Measurements from ENCODE around the gene EPHA6.

Gene EPHA6

DNA sequence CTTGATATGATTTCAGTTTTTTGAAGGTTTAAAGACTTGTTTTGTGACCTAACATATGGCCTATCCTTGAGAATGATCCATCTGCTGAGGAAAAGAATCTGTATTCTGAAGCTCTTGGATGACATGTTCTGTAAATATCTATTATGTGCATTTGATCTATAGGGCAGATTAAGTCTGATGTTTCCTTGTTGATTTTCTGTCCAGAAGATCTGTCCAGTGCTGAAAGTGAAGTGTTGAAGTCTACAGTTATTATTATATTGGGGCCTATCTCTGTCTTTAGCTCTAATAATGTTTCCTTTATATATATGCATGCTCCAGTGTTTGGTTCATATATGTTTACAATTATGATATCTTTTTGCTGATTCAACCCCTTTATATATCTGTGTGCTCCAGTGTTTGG lies 362.8 kb downstream of the EPHA6 start:
- no peaks in the 10 kb centered on the region for H3K4me1 ChIP-seq (ENCODE audit: control insufficient read depth, insufficient read depth, low read depth, low read length)
- DNase-seq: no peak
- H3K4me2 ChIP-seq (ENCODE audit: low read length, poor library complexity, severe bottlenecking): no peak overlapping the region
- H2BK120ac ChIP-seq (ENCODE audit: low read depth, low read length): no peak overlapping the region
- H3K4ac ChIP-seq (ENCODE audit: low read depth in 1 of 2, low read length in 2 of 2): no peak overlapping the region
- H3K18ac ChIP-seq (ENCODE audit: low read depth in 1 of 2, low read length in 2 of 2): no peak overlapping the region
- no peak overlapping the region for H2BK12ac ChIP-seq (ENCODE audit: low read length in 2 of 2)
- H3K79me1 ChIP-seq (replicated peaks; ENCODE audit: low read length, poor library complexity, severe bottlenecking): no peaks in the 10 kb centered on the region
- no peak overlapping the region for H2AK5ac ChIP-seq (ENCODE audit: low read length, severe bottlenecking)
- H4K8ac ChIP-seq (ENCODE audit: low read length): no peak overlapping the region
- no peak overlapping the region for H2BK15ac ChIP-seq (ENCODE audit: low read depth, poor library complexity, severe bottlenecking)
- H3K9ac ChIP-seq (ENCODE audit: low read length): no peak overlapping the region
- H4K91ac ChIP-seq (ENCODE audit: low read length): no peak overlapping the region
- H3K27me3 ChIP-seq (ENCODE audit: control insufficient read depth in 1 of 2, insufficient read depth in 1 of 2, low read length in 2 of 2): no peaks in the 10 kb centered on the region
- peaks cover 31% of the 10 kb centered on the region for H3K9me3 ChIP-seq (ENCODE audit: control insufficient read depth, low read length)
- no peak overlapping the region for H2AFZ ChIP-seq (ENCODE audit: low read depth, low read length)
- H3K14ac ChIP-seq (ENCODE audit: low read length in 2 of 2): no peak overlapping the region
- no peaks in the 10 kb centered on the region for H3K36me3 ChIP-seq (ENCODE audit: control insufficient read depth in 1 of 2, insufficient read depth in 2 of 2, low read depth in 1 of 2, low read length in 2 of 2)
- no peak overlapping the region for H3K4me3 ChIP-seq (ENCODE audit: insufficient read depth in 1 of 2, low read depth in 1 of 2, low read length in 2 of 2)
- H3K23ac ChIP-seq (ENCODE audit: low read length in 2 of 2): no peak overlapping the region
- no peak overlapping the region for H2BK5ac ChIP-seq (ENCODE audit: low read depth, low read length, poor library complexity, severe bottlenecking)
- H3K27ac ChIP-seq (ENCODE audit: low read length, poor library complexity, severe bottlenecking): no peak overlapping the region

GRCh38 chr3:97181704-97182103 lies 367.3 kb downstream of the EPHA6 start:
- Histone ChIP-seq H3K4me1 (ENCODE audit: control insufficient read depth, insufficient read depth, low read depth, low read length) (no peaks in the 10 kb centered on the region), H4K91ac (ENCODE audit: low read length) (no peak overlapping the region), H2BK120ac (ENCODE audit: low read depth, low read length) (no peak overlapping the region), H3K79me1 (replicated peaks; ENCODE audit: low read length, poor library complexity, severe bottlenecking) (no peaks in the 10 kb centered on the region), H3K4me3 (ENCODE audit: insufficient read depth in 1 of 2, low read depth in 1 of 2, low read length in 2 of 2) (no peak overlapping the region), H3K14ac (ENCODE audit: low read length in 2 of 2) (no peak overlapping the region), H3K27ac (ENCODE audit: low read length, poor library complexity, severe bottlenecking) (no peak overlapping the region), H2AK5ac (ENCODE audit: low read length, severe bottlenecking) (no peak overlapping the region), H2BK12ac (ENCODE audit: low read length in 2 of 2) (no peak overlapping the region), H3K9me3 (ENCODE audit: control insufficient read depth, low read length) (peaks cover 28% of the 10 kb centered on the region), H3K9ac (ENCODE audit: low read length) (no peak overlapping the region), H3K27me3 (ENCODE audit: control insufficient read depth in 1 of 2, insufficient read depth in 1 of 2, low read length in 2 of 2) (no peaks in the 10 kb centered on the region), H3K4ac (ENCODE audit: low read depth in 1 of 2, low read length in 2 of 2) (no peak overlapping the region), H3K18ac (ENCODE audit: low read depth in 1 of 2, low read length in 2 of 2) (no peak overlapping the region), H3K36me3 (ENCODE audit: control insufficient read depth in 1 of 2, insufficient read depth in 2 of 2, low read depth in 1 of 2, low read length in 2 of 2) (no peaks in the 10 kb centered on the region), H4K8ac (ENCODE audit: low read length) (no peak overlapping the region), H2BK5ac (ENCODE audit: low read depth, low read length, poor library complexity, severe bottlenecking) (no peak overlapping the region), H2AFZ (ENCODE audit: low read depth, low read length) (no peak overlapping the region), H3K4me2 (ENCODE audit: low read length, poor library complexity, severe bottlenecking) (no peak overlapping the region), H3K23ac (ENCODE audit: low read length in 2 of 2) (no peak overlapping the region), H2BK15ac (ENCODE audit: low read depth, poor library complexity, severe bottlenecking) (no peak overlapping the region)
- no peak for DNase-seq
- 73% methylated on average over 2 of the region's 3 CpGs for WGBS

- DNase-seq: no peak
- Histone ChIP-seq H3K4ac (ENCODE audit: low read depth in 1 of 2, low read length in 2 of 2) (no peak overlapping the region), H3K23ac (ENCODE audit: low read length in 2 of 2) (no peak overlapping the region), H2BK5ac (ENCODE audit: low read depth, low read length, poor library complexity, severe bottlenecking) (no peak overlapping the region), H3K4me3 (ENCODE audit: insufficient read depth in 1 of 2, low read depth in 1 of 2, low read length in 2 of 2) (no peak overlapping the region), H3K9me3 (ENCODE audit: control insufficient read depth, low read length) (no peaks in the 10 kb centered on the region), H3K27me3 (ENCODE audit: control insufficient read depth in 1 of 2, insufficient read depth in 1 of 2, low read length in 2 of 2) (no peaks in the 10 kb centered on the region), H3K14ac (ENCODE audit: low read length in 2 of 2) (no peak overlapping the region), H2BK12ac (ENCODE audit: low read length in 2 of 2) (no peak overlapping the region), H3K9ac (ENCODE audit: low read length) (no peak overlapping the region), H3K4me2 (ENCODE audit: low read length, poor library complexity, severe bottlenecking) (no peak overlapping the region), H3K27ac (ENCODE audit: low read length, poor library complexity, severe bottlenecking) (no peak overlapping the region), H4K91ac (ENCODE audit: low read length) (no peak overlapping the region), H2AFZ (ENCODE audit: low read depth, low read length) (no peak overlapping the region), H3K36me3 (ENCODE audit: control insufficient read depth in 1 of 2, insufficient read depth in 2 of 2, low read depth in 1 of 2, low read length in 2 of 2) (no peaks in the 10 kb centered on the region), H4K8ac (ENCODE audit: low read length) (no peak overlapping the region), H2BK15ac (ENCODE audit: low read depth, poor library complexity, severe bottlenecking) (no peak overlapping the region), H2AK5ac (ENCODE audit: low read length, severe bottlenecking) (no peak overlapping the region), H3K4me1 (ENCODE audit: control insufficient read depth, insufficient read depth, low read depth, low read length) (no peaks in the 10 kb centered on the region), H3K18ac (ENCODE audit: low read depth in 1 of 2, low read length in 2 of 2) (no peak overlapping the region), H3K79me1 (replicated peaks; ENCODE audit: low read length, poor library complexity, severe bottlenecking) (no peaks in the 10 kb centered on the region), H2BK120ac (ENCODE audit: low read depth, low read length) (no peak overlapping the region)
These were observed 373.4 kb downstream of the EPHA6 start for GRCh38 chr3:97187771-97188170.

DNA sequence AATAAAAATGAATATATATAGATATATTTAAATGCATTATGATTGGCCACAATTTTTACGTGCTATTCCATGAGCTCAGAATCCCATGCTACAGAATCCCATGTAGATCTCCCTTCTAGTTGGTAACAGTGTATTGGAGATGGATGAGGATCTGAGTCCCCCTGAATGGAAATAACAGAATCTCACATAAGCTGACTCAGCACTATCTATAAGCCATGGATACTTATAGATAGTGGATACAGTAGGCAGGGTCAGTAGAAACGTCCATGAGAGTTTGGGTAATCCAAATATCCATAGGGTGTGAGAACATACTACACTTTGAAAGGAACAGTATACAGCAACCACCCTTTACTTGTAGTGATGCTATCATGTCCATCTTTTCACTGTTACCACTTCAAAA lies 375.4 kb downstream of the EPHA6 start:
- H2AFZ ChIP-seq (ENCODE audit: low read depth, low read length): no peak overlapping the region
- no peaks in the 10 kb centered on the region for H3K4me1 ChIP-seq (ENCODE audit: control insufficient read depth, insufficient read depth, low read depth, low read length)
- no peaks in the 10 kb centered on the region for H3K9me3 ChIP-seq (ENCODE audit: control insufficient read depth, low read length)
- H2BK12ac ChIP-seq (ENCODE audit: low read length in 2 of 2): no peak overlapping the region
- no peak overlapping the region for H4K91ac ChIP-seq (ENCODE audit: low read length)
- H3K4me2 ChIP-seq (ENCODE audit: low read length, poor library complexity, severe bottlenecking): no peak overlapping the region
- no peak overlapping the region for H3K27ac ChIP-seq (ENCODE audit: low read length, poor library complexity, severe bottlenecking)
- no peak overlapping the region for H3K14ac ChIP-seq (ENCODE audit: low read length in 2 of 2)
- H2BK5ac ChIP-seq (ENCODE audit: low read depth, low read length, poor library complexity, severe bottlenecking): no peak overlapping the region
- no peaks in the 10 kb centered on the region for H3K79me1 ChIP-seq (replicated peaks; ENCODE audit: low read length, poor library complexity, severe bottlenecking)
- no peak for DNase-seq
- H2BK15ac ChIP-seq (ENCODE audit: low read depth, poor library complexity, severe bottlenecking): no peak overlapping the region
- no peak overlapping the region for H3K4me3 ChIP-seq (ENCODE audit: insufficient read depth in 1 of 2, low read depth in 1 of 2, low read length in 2 of 2)
- H3K23ac ChIP-seq (ENCODE audit: low read length in 2 of 2): no peak overlapping the region
- no peak overlapping the region for H2BK120ac ChIP-seq (ENCODE audit: low read depth, low read length)
- H4K8ac ChIP-seq (ENCODE audit: low read length): no peak overlapping the region
- no peak overlapping the region for H3K9ac ChIP-seq (ENCODE audit: low read length)
- no peaks in the 10 kb centered on the region for H3K36me3 ChIP-seq (ENCODE audit: control insufficient read depth in 1 of 2, insufficient read depth in 2 of 2, low read depth in 1 of 2, low read length in 2 of 2)
- 60% methylated on average over 2 of the region's 2 CpGs for whole genome bisulfite sequencing
- no peaks in the 10 kb centered on the region for H3K27me3 ChIP-seq (ENCODE audit: control insufficient read depth in 1 of 2, insufficient read depth in 1 of 2, low read length in 2 of 2)
- no peak overlapping the region for H3K4ac ChIP-seq (ENCODE audit: low read depth in 1 of 2, low read length in 2 of 2)
- H3K18ac ChIP-seq (ENCODE audit: low read depth in 1 of 2, low read length in 2 of 2): no peak overlapping the region
- H2AK5ac ChIP-seq (ENCODE audit: low read length, severe bottlenecking): no peak overlapping the region
